NCI-H2081 (cell line): Measurements from ENCODE around the gene MARK4.
"Not testable (repeated sequence)": the region's sequence is repeated elsewhere in the genome, so short reads cannot be mapped to it uniquely, and the experiment has no call there.

Experiments
- DNase-seq, 2 experiments: peaks; one replicate each; lab custom pipeline; 2025; lab: John Stamatoyannopoulos, UW

Gene MARK4

GRCh38 chr19:45305421-45305820 lies 54.4 kb downstream of the MARK4 start:
- no peak for DNase-seq

DNA sequence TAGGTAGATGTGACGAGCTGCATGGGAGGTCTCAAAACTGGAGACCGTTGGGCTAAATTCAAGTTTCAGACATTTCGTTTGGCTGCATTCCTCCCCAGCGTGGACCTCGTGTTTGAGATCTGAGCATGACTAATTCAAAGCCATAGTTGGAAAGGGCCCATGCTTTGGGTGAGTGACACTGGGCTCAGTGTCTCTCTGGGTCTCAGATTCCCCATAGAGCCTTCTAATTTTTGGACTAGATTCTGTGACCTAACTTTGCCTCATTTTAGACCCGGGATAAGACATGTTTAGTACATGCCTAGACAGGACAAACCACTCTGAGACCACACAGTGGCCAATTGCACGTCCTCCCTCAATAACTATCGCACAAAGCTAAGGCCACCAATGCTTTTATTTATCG lies 55.0 kb downstream of the MARK4 start:
- no peak for DNase-seq

GRCh38 chr19:45306518-45307027 lies 55.5 kb downstream of the MARK4 start:
- DNase-seq, result no peak

GRCh38 chr19:45307361-45307760 lies 56.3 kb downstream of the MARK4 start:
- no peak for DNase-seq

DNA sequence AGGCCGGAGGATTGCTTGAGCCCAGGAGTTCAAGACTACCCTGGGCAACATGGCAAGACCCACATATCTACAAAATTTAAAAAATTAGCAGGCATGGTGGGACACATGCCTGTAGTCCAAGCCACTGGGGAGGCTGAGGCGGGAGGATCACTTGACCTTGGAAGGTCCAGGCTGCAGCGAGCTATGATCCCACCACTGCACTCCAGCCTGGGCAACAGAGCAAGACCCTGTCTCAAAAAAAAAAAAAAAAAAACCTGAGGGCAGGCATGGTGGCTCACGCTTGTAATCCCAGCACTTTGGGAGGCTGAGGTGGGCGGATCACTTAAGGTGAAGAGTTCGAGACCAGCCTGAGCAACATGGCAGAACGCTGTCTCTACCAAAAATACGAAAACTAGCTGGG lies 58.3 kb downstream of the MARK4 start:
- not testable (repeated sequence) for DNase-seq

GRCh38 chr19:45311621-45312020 lies 60.5 kb downstream of the MARK4 start:
- no peak for DNase-seq

DNA sequence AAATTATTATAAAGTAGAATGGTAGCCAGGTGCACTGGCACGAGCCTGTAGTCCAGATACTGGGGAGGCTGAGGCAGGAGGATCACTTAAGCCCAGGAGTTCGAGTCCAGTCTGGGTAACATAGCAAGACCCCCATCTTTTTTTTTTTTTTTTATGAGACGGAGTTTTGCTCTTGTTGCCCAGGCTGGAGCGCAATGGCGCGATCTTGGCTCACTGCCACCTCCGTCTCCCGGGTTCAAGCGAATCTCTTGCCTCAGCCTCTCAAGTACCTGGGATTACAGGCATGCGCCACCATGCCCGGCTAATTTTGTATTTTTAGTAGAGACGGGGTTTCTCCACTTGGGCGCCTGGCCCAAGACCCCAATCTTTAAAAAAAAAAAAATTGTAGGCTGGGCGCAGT lies 61.2 kb downstream of the MARK4 start:
- DNase-seq, result not testable (repeated sequence)

GRCh38 chr19:45314708-45315245 lies 63.7 kb downstream of the MARK4 start:
- no peak for DNase-seq

GRCh38 chr19:45315304-45315703 lies 64.2 kb downstream of the MARK4 start:
- DNase-seq, result no peak

DNA sequence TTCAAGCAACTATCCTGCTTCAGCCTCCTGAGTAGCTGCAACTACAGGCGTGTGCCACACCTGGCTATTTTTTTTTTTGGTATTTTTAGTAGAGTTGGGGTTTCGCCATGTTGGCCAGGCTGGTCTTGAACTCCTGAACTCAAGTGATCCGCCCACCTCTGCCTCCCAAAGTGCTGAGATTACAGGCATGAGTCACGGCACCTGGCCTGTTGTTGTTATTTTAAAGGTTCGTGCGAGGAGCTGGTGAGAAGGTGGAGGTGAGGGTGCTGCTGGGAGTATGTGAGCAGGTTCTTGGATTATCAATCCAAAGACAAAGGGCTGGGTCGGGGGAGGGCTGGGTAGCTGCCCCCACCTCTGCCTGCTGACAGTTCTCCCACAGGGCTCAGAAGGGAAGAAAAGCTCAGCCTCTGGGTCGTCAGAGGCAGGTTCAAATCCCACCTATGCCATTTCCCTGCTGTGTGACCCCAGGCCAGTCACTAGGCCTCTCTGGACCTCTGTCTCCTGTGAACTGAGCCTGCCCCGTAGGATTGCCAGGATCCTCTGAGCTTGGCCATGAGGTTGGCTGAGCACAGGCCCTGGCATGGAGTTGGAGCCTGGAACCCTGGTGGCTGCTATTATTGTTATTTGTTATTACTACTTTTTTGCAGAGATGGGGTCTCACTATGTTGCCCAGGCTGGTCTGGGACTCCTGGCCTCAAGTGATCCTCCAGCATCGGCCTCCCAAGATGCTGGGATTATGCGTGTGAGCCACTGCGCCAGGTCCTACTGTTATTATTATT lies 70.1 kb downstream of the MARK4 start:
- no peak for DNase-seq

GRCh38 chr19:45321848-45322247 lies 70.8 kb downstream of the MARK4 start:
- no peak for DNase-seq

DNA sequence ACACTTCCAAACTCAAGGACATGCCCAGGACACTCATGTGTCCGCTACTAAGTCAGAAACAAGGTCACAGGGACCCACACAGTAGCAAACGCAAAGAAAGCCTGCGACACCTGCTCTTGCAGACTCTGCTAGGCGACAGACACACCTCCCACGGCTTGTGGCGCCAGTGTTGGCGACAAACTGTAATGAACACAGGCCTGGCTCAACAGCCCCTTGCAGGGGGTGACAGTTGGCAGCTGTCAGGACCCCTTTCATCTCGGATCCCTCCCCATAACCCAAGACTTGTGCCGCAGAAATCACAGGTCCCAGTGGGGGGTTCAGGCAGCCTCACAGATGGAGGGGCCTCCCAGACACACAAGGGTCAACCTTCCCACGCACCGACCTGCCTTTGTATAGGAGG lies 71.2 kb downstream of the MARK4 start:
- peak in 1 of 2 experiments; percentile 74 for DNase-seq

DNA sequence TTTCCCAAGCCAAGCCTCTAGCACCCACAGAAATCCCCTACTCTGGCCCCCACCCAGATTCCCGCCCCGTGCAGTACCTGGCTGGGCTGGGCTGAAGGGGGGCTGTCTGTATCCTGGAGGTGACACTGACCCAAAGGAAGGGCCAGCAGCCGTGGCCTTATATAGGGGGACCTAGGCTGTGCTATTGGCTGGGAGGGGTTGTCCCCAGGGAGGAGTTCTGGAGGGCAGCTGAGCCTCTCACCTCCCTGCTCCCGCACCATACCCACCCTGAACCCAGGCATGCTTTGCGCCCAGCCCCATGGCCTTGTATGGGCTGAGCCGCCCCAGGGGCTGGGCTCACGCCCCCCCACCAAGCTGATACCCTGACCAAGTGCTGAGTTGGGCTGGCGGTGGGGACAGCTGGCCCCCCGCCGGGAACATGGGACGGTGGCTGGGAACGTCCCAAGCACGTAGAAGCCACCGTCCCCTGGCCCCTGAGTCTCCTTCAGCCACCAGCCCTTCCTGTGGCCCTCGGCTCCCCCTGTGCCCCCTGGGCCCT lies 71.7 kb downstream of the MARK4 start, which contains the start of gene CKM:
CKM (minus strand) TSS at position 132 of the 538 bp plus-strand sequence. CDS start 3,162 bp downstream, outside the sequence.
- DNase-seq, result no peak

- no peak for DNase-seq
Observed at GRCh38 chr19:45323671-45324081, 72.6 kb downstream of the MARK4 start.

DNA sequence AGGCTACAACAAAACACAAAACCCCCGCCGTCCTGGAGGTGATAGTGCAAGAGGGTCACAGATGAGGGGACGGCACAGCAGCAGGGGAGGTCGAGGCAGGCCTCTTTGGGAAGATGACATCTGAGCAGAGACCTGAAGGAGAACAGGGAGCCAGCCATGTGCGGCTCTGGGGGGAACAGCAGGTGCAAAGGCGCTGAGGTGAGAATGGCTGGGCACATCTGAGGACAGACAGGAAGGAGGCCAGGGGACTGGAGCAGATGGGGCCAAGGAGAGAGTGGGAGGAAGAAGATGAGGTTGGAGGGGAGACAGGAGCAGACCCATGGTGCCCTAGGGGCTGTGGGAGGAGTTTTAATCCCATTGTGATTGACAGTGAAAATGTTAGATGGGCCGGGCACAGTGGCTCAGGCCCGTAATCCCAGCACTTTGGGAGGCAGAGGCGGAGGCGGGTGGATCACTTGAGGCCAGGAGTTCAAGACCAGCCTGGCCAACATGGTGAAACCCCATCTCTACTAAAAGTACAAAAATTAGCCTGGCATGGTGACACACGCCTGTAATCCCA lies 73.4 kb downstream of the MARK4 start:
- no peak for DNase-seq

DNA sequence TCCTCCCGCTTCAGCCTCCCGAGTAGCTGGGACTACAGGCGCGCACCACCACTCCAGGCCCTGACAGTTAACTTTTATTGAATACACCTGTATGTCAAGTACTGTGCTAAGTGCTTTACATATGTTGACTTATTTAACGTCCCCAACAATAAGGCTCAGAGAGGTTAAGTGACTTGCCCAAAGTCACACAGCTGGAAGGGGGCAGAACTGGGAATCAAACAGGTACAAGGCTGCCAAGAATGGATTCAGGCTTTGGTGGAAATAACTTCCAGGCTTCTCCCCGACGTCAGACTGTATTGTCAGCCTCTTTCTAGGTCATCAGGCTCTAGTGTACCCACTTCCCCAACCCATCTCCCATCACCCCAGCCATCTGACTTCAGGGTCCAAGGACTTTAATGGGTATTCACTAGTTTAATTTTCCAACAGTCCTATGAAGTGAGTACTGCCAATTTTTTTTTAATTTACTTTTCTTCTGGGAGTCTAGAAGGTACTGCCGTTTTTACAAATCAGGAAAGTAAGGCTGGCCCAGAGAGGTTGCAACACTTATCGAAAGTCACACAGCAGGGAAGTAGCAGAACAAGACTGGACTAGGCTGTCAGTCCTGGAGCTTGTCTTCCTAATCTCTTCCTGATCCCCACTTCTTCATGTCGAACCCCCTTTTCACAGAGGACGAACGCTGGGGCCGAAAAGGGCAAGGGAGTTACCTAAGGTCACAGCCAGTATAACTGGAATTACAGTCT lies 76.5 kb downstream of the MARK4 start:
- no peak for DNase-seq

- DNase-seq, result no peak
Observed at GRCh38 chr19:45331411-45331810, 80.3 kb downstream of the MARK4 start.

DNA sequence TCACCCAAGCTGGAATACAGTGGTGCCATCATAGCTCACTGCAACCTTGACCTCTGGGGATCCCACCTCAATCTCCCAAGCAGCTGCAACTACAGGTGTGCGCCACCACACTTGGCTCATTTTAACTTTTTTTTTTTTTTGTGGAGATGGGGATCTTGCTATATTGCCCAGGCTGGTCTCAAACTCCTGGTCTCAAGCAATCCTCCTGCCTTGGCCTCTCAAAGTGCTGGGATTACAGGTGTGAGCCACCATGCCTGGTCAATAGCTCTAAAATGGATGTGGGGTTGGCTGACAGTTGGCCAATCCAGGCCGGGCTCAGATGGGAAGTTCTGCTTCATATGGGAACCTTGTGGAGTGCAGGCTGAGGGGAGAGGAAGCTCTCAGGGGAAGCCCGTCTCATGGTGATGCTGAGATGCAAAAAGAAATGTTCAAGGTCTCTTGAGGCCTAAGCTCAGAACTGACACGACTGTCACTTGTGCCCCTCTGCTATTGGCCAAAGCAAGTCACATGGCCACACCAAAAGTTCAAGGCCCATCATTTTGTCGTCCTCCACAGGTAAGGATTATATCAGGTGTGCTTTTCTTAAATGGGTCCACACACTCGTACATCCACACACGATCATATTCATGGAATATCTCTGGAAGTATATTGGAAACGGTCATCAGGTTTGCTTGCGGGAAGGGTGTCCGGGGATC lies 82.7 kb downstream of the MARK4 start:
- DNase-seq, result no peak

DNA sequence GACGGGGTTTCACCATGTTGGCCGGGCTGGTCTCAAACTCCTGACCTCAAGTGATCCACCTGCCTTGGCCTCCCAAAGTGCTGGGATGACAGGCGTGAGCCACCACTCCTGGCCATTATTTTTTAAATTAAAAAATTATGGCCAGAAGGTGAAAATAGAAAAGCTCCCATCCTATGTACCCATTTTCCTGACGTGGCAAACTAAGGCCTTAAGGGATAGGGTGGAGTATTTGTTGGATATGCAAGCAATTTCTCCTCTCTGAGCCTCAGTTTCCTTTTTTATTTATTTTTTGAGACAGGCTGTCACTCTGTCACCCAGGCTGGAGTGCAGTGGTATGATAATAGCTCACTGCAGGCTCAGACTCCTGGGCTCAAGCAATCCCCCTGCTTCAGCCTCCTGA lies 83.8 kb downstream of the MARK4 start:
- not testable (repeated sequence) for DNase-seq

GRCh38 chr19:45336696-45337251 lies 85.7 kb downstream of the MARK4 start:
- no peak for DNase-seq

DNA sequence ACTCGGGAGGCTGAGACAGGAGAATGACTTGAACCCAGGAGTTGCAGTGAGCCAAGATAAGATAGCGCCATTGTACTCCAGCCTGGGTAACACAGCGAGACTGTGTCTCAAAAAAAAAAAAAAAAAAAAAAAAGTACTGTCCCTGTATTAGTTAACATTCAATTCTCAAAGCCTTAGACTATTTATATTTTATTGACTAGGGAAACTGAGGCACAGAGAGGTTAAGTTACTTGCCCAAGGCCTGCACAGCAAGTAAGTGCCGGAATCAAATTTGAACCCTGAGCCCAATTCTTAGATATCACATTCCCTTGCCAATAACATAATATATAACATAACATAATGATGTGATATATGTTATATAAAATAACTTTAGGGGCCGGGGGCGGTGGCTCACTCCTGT lies 88.6 kb downstream of the MARK4 start:
- DNase-seq, result no peak
